Neuronal stem cell (in vitro differentiated cells): ENCODE results near the gene NFRKB.

Source experiments
- DNase-seq: peaks from one replicate; pipeline ENCODE4 v3.0.0-alpha.2; 2013; ENCODE audit warnings: low spot score
- H2AFZ ChIP-seq: one replicate; pipeline ENCODE4 v1.6.1; 2013; ENCODE audit warnings: mild to moderate bottlenecking, low read length, inconsistent platforms
- H2AK5ac ChIP-seq: 2 replicates; pipeline ENCODE4 v1.6.1; 2013; ENCODE audit warnings: low read depth, mild to moderate bottlenecking, inconsistent platforms, low read length, moderate library complexity, mixed read lengths
- H2BK120ac ChIP-seq: 2 replicates; pipeline ENCODE4 v1.6.1; 2013; ENCODE audit warnings: low read depth, mild to moderate bottlenecking, inconsistent platforms, low read length, moderate library complexity, mixed read lengths
- H2BK12ac ChIP-seq: one replicate; pipeline ENCODE4 v1.6.1; 2013; ENCODE audit warnings: low read length, inconsistent platforms
- H2BK15ac ChIP-seq: 2 replicates; pipeline ENCODE4 v1.6.1; 2013; ENCODE audit warnings: mild to moderate bottlenecking, low read length, inconsistent platforms, mixed read lengths
- H2BK5ac ChIP-seq: one replicate; pipeline ENCODE4 v1.6.1; 2013; ENCODE audit warnings: inconsistent platforms, mild to moderate bottlenecking, low read length, moderate library complexity
- H3K14ac ChIP-seq: one replicate; pipeline ENCODE4 v1.6.1; 2013; ENCODE audit warnings: low read length, inconsistent platforms
- H3K18ac ChIP-seq: 2 replicates; pipeline ENCODE4 v1.6.1; 2013; ENCODE audit warnings: low read length, inconsistent platforms
- H3K23ac ChIP-seq: 2 replicates; pipeline ENCODE4 v1.6.1; 2013; ENCODE audit warnings: low read depth, mild to moderate bottlenecking, mixed read lengths, low read length, inconsistent platforms; ENCODE audit not compliant: poor library complexity
- H3K27ac ChIP-seq: replicated peaks from 3 replicates; pipeline ENCODE4 v1.5.1; 2013; ENCODE audit warnings: low read length, inconsistent platforms
- H3K27me3 ChIP-seq, 3 experiments: 2 replicates each; pipeline ENCODE4 v1.6.1; 2013; ENCODE audit warnings: low read length in 3 of 3, mild to moderate bottlenecking in 2 of 3, inconsistent platforms in 1 of 3, low read depth in 1 of 3, mixed read lengths in 1 of 3, moderate library complexity in 1 of 3; ENCODE audit not compliant: control insufficient read depth in 3 of 3, insufficient read depth in 3 of 3
- H3K36me3 ChIP-seq, 2 donors: replicated peaks in 1 of 2; 2 replicates each; pipeline ENCODE4 v1.6.1; 2013; ENCODE audit warnings: low read length in 2 of 2; ENCODE audit not compliant: control insufficient read depth in 2 of 2, insufficient read depth in 2 of 2
- H3K4ac ChIP-seq: 2 replicates; pipeline ENCODE4 v1.6.1; 2013; ENCODE audit warnings: inconsistent platforms, mild to moderate bottlenecking, low read length, moderate library complexity
- H3K4me1 ChIP-seq, 2 donors: 1 replicate in 1 of 2; 2 replicates in 1 of 2; pipeline ENCODE4 v1.6.1; 2013; ENCODE audit warnings: low read length in 2 of 2, low read depth in 1 of 2; ENCODE audit not compliant: control insufficient read depth in 2 of 2, insufficient read depth in 1 of 2
- H3K4me2 ChIP-seq: one replicate; pipeline ENCODE4 v1.6.1; 2013; ENCODE audit warnings: mild to moderate bottlenecking, low read length, inconsistent platforms; ENCODE audit not compliant: insufficient read depth, poor library complexity, severe bottlenecking
- H3K4me3 ChIP-seq, 2 donors: 2 replicates each; pipeline ENCODE4 v1.5.1; 2013; ENCODE audit warnings: low read length in 2 of 2, mild to moderate bottlenecking in 2 of 2, inconsistent platforms in 1 of 2, moderate library complexity in 1 of 2
- H3K79me1 ChIP-seq: one replicate; pipeline ENCODE4 v1.6.1; 2013; ENCODE audit warnings: low read depth, mild to moderate bottlenecking, inconsistent platforms, low read length, moderate library complexity
- H3K9ac ChIP-seq: one replicate; pipeline ENCODE4 v1.6.1; 2013; ENCODE audit warnings: mild to moderate bottlenecking, low read depth, low read length, inconsistent platforms; ENCODE audit not compliant: poor library complexity
- H3K9me3 ChIP-seq, 2 donors: replicated peaks in 1 of 2; 2 replicates each; pipeline versions ENCODE3 to v1.6.1; 2013; ENCODE audit warnings: low read length in 2 of 2, mild to moderate bottlenecking in 2 of 2, inconsistent platforms in 1 of 2, low read depth in 1 of 2, mixed read lengths in 1 of 2, moderate library complexity in 1 of 2; ENCODE audit not compliant: control insufficient read depth in 2 of 2, insufficient read depth in 1 of 2
- H4K8ac ChIP-seq: one replicate; pipeline ENCODE4 v1.6.1; 2013; ENCODE audit warnings: low read depth, mild to moderate bottlenecking, inconsistent platforms, low read length, moderate library complexity
- H4K91ac ChIP-seq: one replicate; pipeline ENCODE4 v1.6.1; 2013; ENCODE audit warnings: low read length, low read depth, mild to moderate bottlenecking, inconsistent platforms; ENCODE audit not compliant: poor library complexity
- WGBS, 2 donors: extraction: QIAGEN DNeasy Blood & Tissue Kit; methylation state at CpG; one replicate each; pipeline ENCODE4 v1.1.7; 2013; ENCODE audit warnings: missing lambda C conversion rate in 2 of 2, mixed read lengths in 1 of 2; ENCODE audit not compliant: insufficient read length in 2 of 2, insufficient replicate concordance in 1 of 2; ENCODE audit errors: extremely low coverage in 2 of 2; 5-methylcytosine and 5-hydroxymethylcytosine counted together

Gene NFRKB

DNA sequence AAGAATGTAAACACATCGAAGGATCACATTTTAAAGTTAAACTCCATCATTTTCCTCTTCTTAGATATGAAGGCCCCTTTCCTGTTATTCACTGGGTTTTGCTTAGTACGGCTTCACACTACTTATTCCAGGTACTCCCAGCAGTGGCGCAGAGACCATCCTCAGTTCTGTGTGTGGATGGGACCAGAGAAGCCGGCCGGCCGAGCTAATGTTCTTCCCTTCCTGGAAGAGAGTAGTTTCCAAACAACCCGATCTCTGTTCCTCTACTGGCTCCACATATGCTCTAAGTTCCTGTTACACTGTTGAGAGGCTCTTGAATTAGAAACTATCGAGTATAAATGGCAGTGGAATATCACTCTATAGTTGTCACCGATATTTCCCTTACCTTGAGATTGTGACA lies 684 bp upstream of the NFRKB start:
- Histone ChIP-seq H2AK5ac (no peak overlapping the region), H2BK5ac (no peak overlapping the region), H2BK120ac (no peak overlapping the region), H3K9me3 (no peaks in the 10 kb centered on the region), H3K9ac (no peak overlapping the region), H3K23ac (no peak overlapping the region), H3K18ac (no peak overlapping the region), H3K4me2 (peak overlapping the region; percentile 58), H2AFZ (peak overlapping the region; percentile 98), H3K36me3 (peaks cover 9 to 40% of the 10 kb centered on the region in 2 donors), H3K4me1 (peaks cover 5 to 7% of the 10 kb centered on the region in 2 donors), H3K14ac (no peak overlapping the region), H3K79me1 (peaks cover 2% of the 10 kb centered on the region), H2BK15ac (no peak overlapping the region), H3K27me3 (no peaks in the 10 kb centered on the region), H4K91ac (no peak overlapping the region), H3K4me3 (peak overlapping the region in 1 of 2 donors; percentile 69), H3K4ac (no peak overlapping the region), H4K8ac (no peak overlapping the region), H2BK12ac (no peak overlapping the region), H3K27ac (no peak overlapping the region)
- no CpG with 5 or more reads among the region's 9 CpGs for WGBS, 2 donors
- no peak for DNase-seq

DNA sequence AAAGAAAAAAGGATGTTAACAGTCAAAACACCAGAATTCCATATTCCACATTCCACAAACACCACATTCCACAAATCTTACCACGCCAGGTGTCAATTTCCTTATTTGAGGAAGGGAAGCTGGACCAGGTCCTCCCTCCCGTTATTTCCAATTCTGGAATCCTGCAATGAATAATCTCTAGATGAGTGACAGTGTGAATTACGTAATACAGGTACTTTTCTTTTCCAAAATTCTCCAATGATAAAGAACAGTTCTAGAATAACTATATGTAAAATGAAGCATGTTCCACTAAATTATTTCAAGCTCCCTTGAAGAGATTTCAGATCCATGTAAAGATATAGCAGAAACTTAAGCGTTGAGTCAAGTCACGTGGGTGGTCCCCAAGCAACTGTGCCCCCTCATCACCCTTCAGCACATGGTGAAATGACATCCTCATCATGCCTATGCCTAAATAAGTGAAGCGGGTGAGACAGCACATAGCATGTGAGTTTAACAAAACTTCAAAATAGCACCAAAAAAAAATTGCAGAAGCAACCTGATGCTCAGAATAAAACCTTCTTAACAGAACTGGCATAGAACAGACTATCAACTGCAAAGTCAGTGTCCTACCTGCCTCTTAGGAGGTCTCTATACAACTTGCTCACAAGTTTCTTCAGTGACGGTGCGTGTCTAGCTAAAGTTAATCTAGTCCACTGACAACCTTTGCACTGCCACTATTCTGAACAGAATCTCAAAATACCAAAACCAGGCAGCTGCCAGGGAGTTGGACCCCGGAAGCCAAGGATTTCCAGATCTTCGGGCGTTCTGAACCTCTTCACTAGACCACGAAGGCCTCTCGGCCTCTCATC lies 876 bp downstream of the NFRKB start:
- no peak overlapping the region for H3K27ac ChIP-seq
- DNase-seq: no peak
- H2BK15ac ChIP-seq: no peak overlapping the region
- H3K79me1 ChIP-seq: peaks cover 2% of the 10 kb centered on the region
- H3K9ac ChIP-seq: no peak overlapping the region
- peak overlapping the region; percentile 69 to 97 for H3K4me3 ChIP-seq
- H4K8ac ChIP-seq: no peak overlapping the region
- H3K4me1 ChIP-seq: peaks cover 5 to 7% of the 10 kb centered on the region in 2 donors
- H2AK5ac ChIP-seq: no peak overlapping the region
- H3K14ac ChIP-seq: no peak overlapping the region
- H2AFZ ChIP-seq: peak overlapping the region; percentile 98
- H2BK5ac ChIP-seq: no peak overlapping the region
- no peak overlapping the region for H3K4ac ChIP-seq
- WGBS, 2 donors: 100% methylated on average over 1 of the region's 13 CpGs
- peak overlapping the region; percentile 75 for H3K4me2 ChIP-seq
- no peak overlapping the region for H4K91ac ChIP-seq
- peaks cover 15 to 49% of the 10 kb centered on the region in 2 donors for H3K36me3 ChIP-seq
- H3K23ac ChIP-seq: no peak overlapping the region
- no peaks in the 10 kb centered on the region for H3K27me3 ChIP-seq
- no peaks in the 10 kb centered on the region for H3K9me3 ChIP-seq
- H3K18ac ChIP-seq: no peak overlapping the region
- H2BK12ac ChIP-seq: no peak overlapping the region
- H2BK120ac ChIP-seq: no peak overlapping the region

DNA sequence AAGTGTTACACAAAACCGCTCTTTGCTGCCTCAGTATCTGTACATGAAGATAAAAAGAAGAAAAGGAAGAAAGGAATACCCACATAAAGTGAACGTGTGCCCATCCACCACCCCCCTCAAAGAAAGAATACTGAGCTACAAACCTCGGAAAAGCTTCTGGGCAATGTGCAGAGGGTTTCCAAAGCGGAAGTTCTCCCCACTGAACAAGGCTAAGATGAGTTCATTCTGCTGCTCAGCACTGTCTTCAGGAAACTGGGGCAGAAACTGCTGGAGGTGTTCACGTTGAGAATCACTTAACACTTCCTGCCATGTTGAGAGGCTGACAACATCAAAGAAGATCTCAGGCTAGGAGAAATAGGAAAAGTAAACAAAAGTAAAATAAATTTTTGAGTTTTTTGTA lies 6.9 kb downstream of the NFRKB start:
- Histone ChIP-seq H3K23ac (no peak overlapping the region), H2AK5ac (no peak overlapping the region), H2BK120ac (no peak overlapping the region), H3K14ac (no peak overlapping the region), H2BK15ac (no peak overlapping the region), H3K9ac (no peak overlapping the region), H2AFZ (no peak overlapping the region), H3K4ac (no peak overlapping the region), H2BK5ac (no peak overlapping the region), H3K36me3 (peaks cover 50 to 98% of the 10 kb centered on the region in 2 donors), H3K18ac (no peak overlapping the region), H3K4me3 (no peak overlapping the region), H2BK12ac (no peak overlapping the region), H3K79me1 (no peaks in the 10 kb centered on the region), H3K4me2 (no peak overlapping the region), H4K8ac (no peak overlapping the region), H3K9me3 (no peaks in the 10 kb centered on the region), H3K4me1 (peaks cover 0 to 2% of the 10 kb centered on the region in 2 donors), H3K27ac (no peak overlapping the region), H3K27me3 (no peaks in the 10 kb centered on the region), H4K91ac (no peak overlapping the region)
- WGBS, 2 donors: no CpG with 5 or more reads among the region's 5 CpGs
- no peak for DNase-seq

DNA sequence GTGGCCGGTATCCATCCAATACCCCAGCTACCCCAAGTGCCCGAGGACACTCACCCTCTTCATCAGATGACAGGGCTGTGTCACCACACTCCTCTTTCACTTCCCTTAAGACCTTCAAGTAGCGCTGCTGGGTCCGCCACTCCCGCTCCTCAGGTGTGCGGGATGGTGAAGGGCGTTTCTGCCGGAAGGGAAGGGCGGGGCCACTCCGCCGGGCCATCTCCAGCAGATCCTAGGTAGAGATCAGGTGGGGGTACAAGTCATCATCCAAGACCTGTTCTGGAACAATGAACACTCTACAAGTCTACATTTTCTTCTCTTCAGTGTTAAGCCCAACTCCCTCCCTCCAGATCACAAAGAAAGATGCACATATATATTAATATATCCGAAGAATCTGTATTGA lies 10.0 kb downstream of the NFRKB start:
- H2AFZ ChIP-seq: no peak overlapping the region
- no peak overlapping the region for H3K27ac ChIP-seq
- H3K79me1 ChIP-seq: no peaks in the 10 kb centered on the region
- H3K9ac ChIP-seq: no peak overlapping the region
- no peak overlapping the region for H2BK120ac ChIP-seq
- H3K27me3 ChIP-seq: no peaks in the 10 kb centered on the region
- no peak overlapping the region for H3K23ac ChIP-seq
- no peak overlapping the region for H3K4ac ChIP-seq
- H3K4me1 ChIP-seq: no peaks in the 10 kb centered on the region
- no CpG with 5 or more reads among the region's 12 CpGs for WGBS, 2 donors
- no peak overlapping the region for H3K18ac ChIP-seq
- H3K4me2 ChIP-seq: no peak overlapping the region
- H2BK12ac ChIP-seq: no peak overlapping the region
- no peak overlapping the region for H3K4me3 ChIP-seq
- no peak overlapping the region for H4K8ac ChIP-seq
- no peak overlapping the region for H3K14ac ChIP-seq
- H2AK5ac ChIP-seq: no peak overlapping the region
- H3K9me3 ChIP-seq: no peaks in the 10 kb centered on the region
- H4K91ac ChIP-seq: no peak overlapping the region
- no peak overlapping the region for H2BK5ac ChIP-seq
- no peak overlapping the region for H2BK15ac ChIP-seq
- H3K36me3 ChIP-seq: peaks cover 56 to 98% of the 10 kb centered on the region in 2 donors
- DNase-seq: no peak
